B cell (primary cell): ENCODE measurements around the gene RRM1. TPM values are rescaled to one million over a fixed set of nuclear protein-coding genes. Genes with fewer than 3 reads are reported as not detected.

Experiments used
- ATAC-seq: fragments of 200-7000 bp; cut with Tn5 transposase; one replicate; pipeline ENCODE4 v1.10.0; 2021; ENCODE audit warnings: low read depth, mild to moderate bottlenecking, moderate number of reproducible peaks, moderate library complexity
- CTCF ChIA-PET: fragments of 350-600 bp; sonication (Branson Sonifier 250); formaldehyde crosslinking; loops from one replicate; lab custom pipeline; 2021; ENCODE audit warnings: antibody characterized with exemption, inconsistent platforms; lab: Charles Lee
- POLR2A ChIA-PET: fragments of 350-600 bp; sonication (Branson Sonifier 250); formaldehyde crosslinking; loops from one replicate; lab custom pipeline; 2021; ENCODE audit warnings: antibody characterized with exemption; lab: Charles Lee
- DNase-seq: peaks from one replicate; pipeline ENCODE4 v3.0.0; 2013
- H2AFZ ChIP-seq: 2 replicates; pipeline ENCODE4 v1.6.1; 2012; ENCODE audit warnings: mild to moderate bottlenecking, low read depth, low read length; ENCODE audit not compliant: insufficient read depth, poor library complexity, severe bottlenecking
- H3K27ac ChIP-seq, 2 donors: 1 replicate in 1 of 2; 2 replicates in 1 of 2; pipeline ENCODE4 v1.5.1; 2012 to 2013; ENCODE audit warnings: low read length in 2 of 2, mild to moderate bottlenecking in 2 of 2, moderate library complexity in 1 of 2
- H3K27me3 ChIP-seq, 4 experiments: fragments of 200-600 bp in 1 of 4; sonication (generic) in 1 of 4; replicated peaks in 1 of 4; 1 replicate in 2 of 4; 2 replicates in 2 of 4; pipeline versions ENCODE4 v1.6.1 to v1.7.0; 2013 to 2016; ENCODE audit warnings: low read length in 3 of 4, mild to moderate bottlenecking in 2 of 4, mixed read lengths in 1 of 4, moderate library complexity in 1 of 4; ENCODE audit not compliant: insufficient read depth in 4 of 4, control insufficient read depth in 3 of 4; ENCODE audit errors: control extremely low read depth in 1 of 4
- H3K36me3 ChIP-seq, 2 experiments: replicated peaks in 1 of 2; 1 replicate in 1 of 2; 2 replicates in 1 of 2; pipeline versions ENCODE4 v1.6.1 to v1.7.1; 2013; ENCODE audit warnings: low read length in 1 of 2; ENCODE audit not compliant: insufficient read depth in 2 of 2, control insufficient read depth in 1 of 2; ENCODE audit errors: control extremely low read depth in 1 of 2, extremely low read depth in 1 of 2
- H3K4me1 ChIP-seq, 2 donors: fragments of 200-600 bp in 1 of 2; sonication (generic) in 1 of 2; 1 replicate in 1 of 2; 2 replicates in 1 of 2; pipeline versions ENCODE4 v1.5.1 to v1.6.1; 2013 to 2017; ENCODE audit warnings: low read length in 2 of 2; ENCODE audit not compliant: control insufficient read depth in 2 of 2, insufficient read depth in 2 of 2
- H3K4me2 ChIP-seq: replicated peaks from 2 replicates; pipeline ENCODE3; 2012; ENCODE audit warnings: mild to moderate bottlenecking, low read depth, low read length; ENCODE audit not compliant: poor library complexity, severe bottlenecking
- H3K4me3 ChIP-seq, 5 experiments: fragments of 200-600 bp in 1 of 5; sonication (generic) in 1 of 5; 1 replicate in 3 of 5; 2 replicates in 2 of 5; pipeline versions ENCODE4 v1.5.1 to v1.7.0; 2011 to 2016; ENCODE audit warnings: low read length in 4 of 5, mild to moderate bottlenecking in 4 of 5, low read depth in 2 of 5, control low read depth in 1 of 5, moderate library complexity in 1 of 5; ENCODE audit not compliant: insufficient read depth in 1 of 5; ENCODE audit errors: control extremely low read depth in 1 of 5, extremely low read depth in 1 of 5
- H3K79me2 ChIP-seq: fragments of 200-600 bp; sonication (generic); one replicate; pipeline ENCODE4 v1.6.0; 2016; ENCODE audit warnings: low read length; ENCODE audit not compliant: control insufficient read depth, insufficient read depth
- H3K9ac ChIP-seq: fragments of 200-600 bp; sonication (generic); 2 replicates; pipeline ENCODE4 v1.6.1; 2017; ENCODE audit warnings: mild to moderate bottlenecking, low read length, moderate library complexity
- H3K9me3 ChIP-seq, 3 donors: one replicate each; pipeline versions ENCODE4 v1.6.1 to v1.7.1; 2013; ENCODE audit warnings: low read length in 2 of 3; ENCODE audit not compliant: control insufficient read depth in 2 of 3, insufficient read depth in 1 of 3; ENCODE audit errors: control extremely low read depth in 1 of 3
- H4K20me1 ChIP-seq: 2 replicates; pipeline ENCODE4 v1.6.0; 2012; ENCODE audit warnings: mild to moderate bottlenecking, low read length; ENCODE audit not compliant: insufficient read depth, control insufficient read depth, poor library complexity, severe bottlenecking
- H3K27ac Mint-ChIP-seq: one replicate; pipeline ENCODE4 v1.8.0; 2021; ENCODE audit warnings: mixed read lengths
- H3K27me3 Mint-ChIP-seq: one replicate; pipeline ENCODE4 v1.8.0; 2021; ENCODE audit warnings: mixed read lengths
- H3K4me1 Mint-ChIP-seq: one replicate; pipeline ENCODE4 v1.8.0; 2021; ENCODE audit warnings: mixed read lengths
- H3K4me3 Mint-ChIP-seq: one replicate; pipeline ENCODE4 v1.8.0; 2021; ENCODE audit warnings: mixed read lengths
- H3K9me3 Mint-ChIP-seq: one replicate; pipeline ENCODE4 v1.8.0; 2022; ENCODE audit warnings: mixed read lengths; ENCODE audit not compliant: insufficient read depth
- CTCF ChIP-seq: fragments of 200-600 bp; IDR thresholded peaks from one replicate; pipeline ENCODE4 v1.8.0; 2022; ENCODE audit warnings: antibody characterized with exemption, mild to moderate bottlenecking
- EZH2 ChIP-seq: IDR thresholded peaks from 2 replicates; pipeline ENCODE4 v1.6.1; 2012; ENCODE audit warnings: borderline replicate concordance, low read depth, mild to moderate bottlenecking, moderate library complexity, low read length; ENCODE audit not compliant: insufficient read depth, poor library complexity, severe bottlenecking
- WGBS: methylation state at CpG from one replicate; pipeline ENCODE4 v1.1.5; 2013; ENCODE audit warnings: missing lambda C conversion rate; ENCODE audit not compliant: insufficient coverage; 5-methylcytosine and 5-hydroxymethylcytosine counted together
- intact Hi-C: fragments of 100-400 bp; cut with micrococcal nuclease; formaldehyde crosslinking; loops from one replicate; pipeline ENCODE4 v1.10.0; 2022
- polyA plus RNA-seq: library from polyadenylated mRNA; depleted of rRNA; stranded (reverse); fragments of >200 nt; gene quantifications from 2 replicates; pipeline ENCODE4 v1.2.3, GENCODE V29; 2012
- total RNA-seq, 2 donors: library from RNA; stranded (reverse); fragments of 120-200 nt in 1 of 2; gene quantifications; 1 replicate in 1 of 2; 2 replicates in 1 of 2; pipeline versions ENCODE4 v1.2.3 to v1.2.4, GENCODE V29; 2013 to 2022

RRM1 gene
- total and polyA plus RNA-seq, 2 donors (not counting 1 experiment from before 2014, with no cell fraction given), result 6.0 to 24.5 TPM

- intact Hi-C loops, result no loop called here
- no peak for DNase-seq
- Histone ChIP-seq H3K27me3 (no peaks in the 10 kb centered on the region), H3K79me2 (peaks cover 16% of the 10 kb centered on the region), H3K9me3 (no peaks in the 10 kb centered on the region), H3K9ac (no peak overlapping the region), H3K36me3 (peaks cover 13 to 39% of the 10 kb centered on the region in 2 experiments), H3K4me2 (no peak overlapping the region), H4K20me1 (no peaks in the 10 kb centered on the region), H3K4me1 (no peaks in the 10 kb centered on the region), H3K4me3 (no peak overlapping the region), H3K27ac (no peak overlapping the region), H2AFZ (no peak overlapping the region)
- Mint-ChIP-seq H3K27ac (no peak overlapping the region), H3K27me3 (no peaks in the 10 kb centered on the region), H3K9me3 (no peaks in the 10 kb centered on the region), H3K4me1 (no peaks in the 10 kb centered on the region), H3K4me3 (no peak overlapping the region)
- CTCF ChIA-PET, result interaction anchor here (0.7 kb wide), 1 partner anchor 251 kb away, joined by 3 read pairs; no protein-coding TSS in a partner anchor
- no CpG with 5 or more reads among the region's 1 CpG for WGBS
- TF ChIP-seq EZH2 (no peak), CTCF (no peak)
- ATAC-seq, result no peak
- POLR2A ChIA-PET, result no interaction called here
Measured at GRCh38 chr11:4105916-4106315, 11.3 kb downstream of the RRM1 start.

GRCh38 chr11:4111834-4112233 lies 17.2 kb downstream of the RRM1 start:
- H3K27ac Mint-ChIP-seq, result no peak overlapping the region
- H3K27me3 Mint-ChIP-seq, result no peaks in the 10 kb centered on the region
- Histone ChIP-seq H2AFZ (no peak overlapping the region), H3K27me3 (no peaks in the 10 kb centered on the region), H3K36me3 (peaks cover 5 to 37% of the 10 kb centered on the region in 2 experiments), H3K4me2 (no peak overlapping the region), H4K20me1 (no peaks in the 10 kb centered on the region), H3K9ac (no peak overlapping the region), H3K79me2 (no peaks in the 10 kb centered on the region), H3K9me3 (no peaks in the 10 kb centered on the region), H3K4me1 (no peaks in the 10 kb centered on the region), H3K4me3 (no peak overlapping the region), H3K27ac (no peak overlapping the region)
- DNase-seq (no peak), ATAC-seq (no peak)
- intact Hi-C loops, result no loop called here
- no peaks in the 10 kb centered on the region for H3K4me1 Mint-ChIP-seq
- no peaks in the 10 kb centered on the region for H3K9me3 Mint-ChIP-seq
- no peak overlapping the region for H3K4me3 Mint-ChIP-seq
- WGBS, result no CpG with 5 or more reads among the region's 5 CpGs
- TF ChIP-seq CTCF (no peak), EZH2 (no peak)
- CTCF ChIA-PET, result no interaction called here
- POLR2A ChIA-PET, result no interaction called here
